HG03354 (cell line): Measurements from ENCODE around the gene RFX8.
"Not testable (repeated sequence)": the region's sequence is repeated elsewhere in the genome, so short reads cannot be mapped to it uniquely, and the experiment has no call there.

Experiments
- ATAC-seq: cut with Tn5 transposase; IDR thresholded peaks from one replicate; pipeline ENCODE4 v1.9.1; 2021; ENCODE audit warnings: mild to moderate bottlenecking; ENCODE audit not compliant: unreplicated experiment, poor library complexity, severe bottlenecking

Gene RFX8

GRCh38 chr2:101450965-101451364 is 23.9 kb downstream of the RFX8 start:
- no peak for ATAC-seq

- ATAC-seq, result no peak
Measured at GRCh38 chr2:101446869-101447268, 28.0 kb downstream of the RFX8 start.

GRCh38 chr2:101442667-101443061 is 32.2 kb downstream of the RFX8 start:
- ATAC-seq, result no peak

- no peak for ATAC-seq
Measured at GRCh38 chr2:101442042-101442666, 32.8 kb downstream of the RFX8 start.

GRCh38 chr2:101440127-101440738 is 34.7 kb downstream of the RFX8 start:
- ATAC-seq, result no peak

- no peak for ATAC-seq
Measured at GRCh38 chr2:101439716-101440115, 35.2 kb downstream of the RFX8 start.

GRCh38 chr2:101438555-101438954 is 36.4 kb downstream of the RFX8 start:
- ATAC-seq, result not testable (repeated sequence)

DNA sequence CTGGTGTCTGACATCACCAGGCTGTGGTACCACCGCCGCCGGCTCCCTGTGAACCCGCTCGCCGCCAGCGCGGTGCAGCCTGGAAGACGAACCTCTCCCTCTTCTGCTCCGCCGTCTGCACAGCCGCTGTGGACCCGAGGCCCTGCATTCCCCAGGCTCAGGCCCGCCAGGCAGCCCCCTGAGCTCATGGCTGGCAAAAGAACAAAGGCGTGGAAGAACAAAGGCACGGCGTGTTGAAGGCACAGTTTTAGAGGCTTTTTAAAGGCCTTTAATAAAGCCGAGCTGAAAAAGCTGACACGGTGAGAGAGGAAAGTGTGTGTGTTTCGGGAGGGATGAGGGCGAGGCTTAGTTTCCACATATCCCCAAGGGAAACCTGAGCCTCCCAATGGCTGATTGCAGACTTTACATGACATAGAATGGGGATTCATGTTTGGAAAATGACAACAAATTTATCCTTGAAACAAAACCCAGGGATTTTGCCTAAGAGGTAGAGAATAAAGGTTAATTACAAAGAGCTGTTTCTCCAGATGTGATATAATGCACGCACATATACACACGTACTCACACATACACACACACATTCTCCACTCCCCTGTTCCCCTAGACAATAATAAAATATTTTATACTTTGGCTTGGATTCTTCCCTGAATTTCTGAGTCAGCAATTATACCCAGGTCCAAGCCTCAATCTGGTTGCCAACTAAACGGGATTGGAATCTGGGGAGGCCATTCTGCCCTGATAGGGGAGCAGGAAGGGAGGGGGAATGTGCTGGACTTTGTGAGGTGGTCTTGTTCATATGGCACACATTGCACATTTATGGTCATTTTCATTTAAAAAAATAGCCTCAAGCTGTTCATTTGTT is 39.7 kb downstream of the RFX8 start:
- no peak for ATAC-seq

- ATAC-seq, result no peak
Measured at GRCh38 chr2:101433465-101433864, 41.4 kb downstream of the RFX8 start.

- ATAC-seq, result no peak
Measured at GRCh38 chr2:101432411-101433181, 42.3 kb downstream of the RFX8 start.

- ATAC-seq, result no peak
Measured at GRCh38 chr2:101431486-101431885, 43.4 kb downstream of the RFX8 start.

DNA sequence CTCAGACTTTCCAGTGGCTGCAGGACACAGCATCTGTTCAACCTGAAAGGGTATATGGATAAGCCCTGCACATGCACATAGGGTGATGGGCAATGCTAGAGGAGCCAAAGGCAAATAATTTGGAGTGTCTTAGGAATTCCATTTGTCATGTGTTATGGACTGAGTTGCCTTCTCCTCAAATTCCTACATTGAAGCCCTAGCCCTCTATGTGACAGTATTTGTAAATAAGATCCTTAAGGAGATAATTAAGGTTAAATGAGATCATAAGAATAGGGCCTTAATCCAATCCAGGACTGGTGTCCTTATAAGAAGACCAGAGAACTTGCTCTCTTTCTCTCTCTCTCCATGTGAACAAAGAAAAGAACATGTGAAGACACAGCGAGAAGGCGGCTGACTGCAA is 44.8 kb downstream of the RFX8 start:
- ATAC-seq, result no peak

- no peak for ATAC-seq
Measured at GRCh38 chr2:101429453-101429852, 45.5 kb downstream of the RFX8 start.

- ATAC-seq, result no peak
Measured at GRCh38 chr2:101428422-101429176, 46.3 kb downstream of the RFX8 start.

DNA sequence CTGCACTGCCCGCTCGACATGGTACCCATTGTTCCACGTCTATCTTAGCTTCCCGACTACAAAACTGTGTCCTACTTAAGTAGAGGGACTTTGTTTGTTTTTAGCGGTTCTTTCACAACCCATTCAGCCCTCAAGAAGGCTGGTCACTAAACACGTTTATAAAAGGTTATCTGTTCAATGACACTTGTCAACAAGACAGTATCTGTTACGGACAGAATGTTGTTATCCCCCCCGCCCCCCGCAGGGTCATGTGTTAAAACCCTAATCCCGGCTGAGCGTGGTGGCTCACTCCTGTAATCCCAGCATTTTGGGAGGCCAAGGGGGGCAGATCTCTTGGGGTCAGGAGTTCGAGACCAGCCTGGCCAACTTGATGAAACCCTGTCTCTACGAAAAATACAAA is 47.2 kb downstream of the RFX8 start:
- no peak for ATAC-seq

DNA sequence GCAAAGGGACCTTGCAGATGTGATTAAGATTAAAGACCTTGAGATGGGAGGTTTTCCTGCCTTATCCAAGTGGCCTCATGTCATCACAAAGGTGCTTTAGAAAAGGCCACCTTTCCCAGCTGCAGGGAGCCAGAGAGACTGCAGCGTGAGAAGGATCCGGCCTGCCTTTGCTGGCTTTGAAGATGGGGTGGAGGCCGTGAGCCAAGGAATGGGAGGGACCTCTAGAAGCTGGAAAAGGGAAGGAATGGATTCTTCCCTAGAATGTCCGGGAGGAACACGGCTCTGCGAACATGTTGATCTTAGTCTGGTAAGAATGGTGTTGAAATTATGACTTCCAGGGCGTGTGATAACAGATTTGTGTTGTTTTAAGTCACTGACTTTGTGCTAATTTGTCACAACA is 47.7 kb downstream of the RFX8 start:
- no peak for ATAC-seq

GRCh38 chr2:101426822-101427221 is 48.1 kb downstream of the RFX8 start:
- no peak for ATAC-seq

GRCh38 chr2:101420623-101421022 is 54.3 kb downstream of the RFX8 start:
- ATAC-seq, result no peak

- no peak for ATAC-seq
Measured at GRCh38 chr2:101419096-101419663, 55.7 kb downstream of the RFX8 start.
